Measurements from ENCODE around the gene CDK11B.
"Not testable (repeated sequence)": the region's sequence is repeated elsewhere in the genome, so short reads cannot be mapped to it uniquely, and the experiment has no call there.

The CDK11B gene

DNA sequence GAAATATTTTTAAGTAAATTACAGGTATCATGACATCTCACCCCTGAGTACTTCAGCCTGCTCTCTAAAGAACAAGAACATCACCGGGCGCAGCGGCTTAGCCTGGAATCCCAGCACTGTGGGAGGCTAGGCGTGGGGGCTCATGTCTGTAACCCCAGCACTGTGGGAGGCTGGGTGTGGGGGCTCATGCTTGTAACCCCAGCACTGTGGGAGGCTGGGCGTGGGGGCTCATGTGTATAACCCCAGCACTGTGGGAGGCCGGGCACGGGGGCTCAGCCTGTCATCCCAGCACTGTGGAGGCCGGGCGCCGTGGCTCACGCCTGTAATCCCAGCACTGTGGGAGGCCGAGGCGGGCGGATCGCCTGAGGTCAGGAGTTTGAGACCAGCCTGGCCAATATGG is 7.7 kb upstream of the CDK11B start:
- Histone ChIP-seq H3K9ac (ENCODE audit: low read length) (no peak overlapping the region), H3K27ac (ENCODE audit: low read length) (no peak overlapping the region)
- TF ChIP-seq EZH2phosphoT487 (IDR thresholded peaks at IDR 0.05; ENCODE audit: low read depth): no peak
- TF ChIP-seq, protein P1, sequence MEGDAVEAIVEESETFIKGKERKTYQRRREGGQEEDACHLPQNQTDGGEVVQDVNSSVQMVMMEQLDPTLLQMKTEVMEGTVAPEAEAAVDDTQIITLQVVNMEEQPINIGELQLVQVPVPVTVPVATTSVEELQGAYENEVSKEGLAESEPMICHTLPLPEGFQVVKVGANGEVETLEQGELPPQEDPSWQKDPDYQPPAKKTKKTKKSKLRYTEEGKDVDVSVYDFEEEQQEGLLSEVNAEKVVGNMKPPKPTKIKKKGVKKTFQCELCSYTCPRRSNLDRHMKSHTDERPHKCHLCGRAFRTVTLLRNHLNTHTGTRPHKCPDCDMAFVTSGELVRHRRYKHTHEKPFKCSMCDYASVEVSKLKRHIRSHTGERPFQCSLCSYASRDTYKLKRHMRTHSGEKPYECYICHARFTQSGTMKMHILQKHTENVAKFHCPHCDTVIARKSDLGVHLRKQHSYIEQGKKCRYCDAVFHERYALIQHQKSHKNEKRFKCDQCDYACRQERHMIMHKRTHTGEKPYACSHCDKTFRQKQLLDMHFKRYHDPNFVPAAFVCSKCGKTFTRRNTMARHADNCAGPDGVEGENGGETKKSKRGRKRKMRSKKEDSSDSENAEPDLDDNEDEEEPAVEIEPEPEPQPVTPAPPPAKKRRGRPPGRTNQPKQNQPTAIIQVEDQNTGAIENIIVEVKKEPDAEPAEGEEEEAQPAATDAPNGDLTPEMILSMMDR (IDR thresholded peaks at IDR 0.05; ENCODE audit: low read depth, low read length): no peak

DNA sequence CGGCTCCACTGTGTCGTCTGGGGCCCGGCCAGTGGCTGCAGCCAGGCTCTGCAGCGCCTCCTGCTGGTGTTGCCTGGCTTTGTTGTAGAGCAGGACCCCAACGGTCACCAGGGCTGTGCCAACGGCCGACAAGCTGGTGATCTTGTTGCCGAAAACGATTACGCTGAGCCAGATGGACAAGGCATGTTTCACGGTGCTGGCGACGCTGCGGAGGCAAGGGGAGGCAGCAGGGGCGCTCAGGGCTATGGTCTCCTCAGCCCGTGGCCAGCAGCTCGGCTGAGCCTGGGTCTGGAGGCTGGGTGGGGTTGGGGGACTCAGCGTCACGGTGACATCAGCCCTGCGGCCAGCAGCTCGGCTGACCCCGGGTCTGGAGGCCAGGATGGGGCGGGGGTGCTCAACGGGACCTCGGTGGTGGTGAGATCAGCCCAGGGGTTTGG is 7.0 kb upstream of the CDK11B start:
- no peak overlapping the region for H2AFZ ChIP-seq (ENCODE audit: low read depth, low read length)
- H3K79me2 ChIP-seq (ENCODE audit: low read length): no peaks in the 10 kb centered on the region
- peaks cover 23% of the 10 kb centered on the region for H3K36me3 ChIP-seq (replicated peaks; ENCODE audit: low read depth, low read length)
- H3K27ac ChIP-seq (ENCODE audit: low read length): no peak overlapping the region
- TF ChIP-seq EZH2phosphoT487 (IDR thresholded peaks at IDR 0.05; ENCODE audit: low read depth): no peak
- TF ChIP-seq, protein P1 (IDR thresholded peaks at IDR 0.05; ENCODE audit: low read depth, low read length): peak; percentile 56
- no peaks in the 10 kb centered on the region for H3K27me3 ChIP-seq (ENCODE audit: low read depth, low read length)
- no peak overlapping the region for H3K9ac ChIP-seq (ENCODE audit: low read length)
- H3K9me3 ChIP-seq (ENCODE audit: insufficient read depth, low read length): no peaks in the 10 kb centered on the region
- no peaks in the 10 kb centered on the region for H3K4me1 ChIP-seq (ENCODE audit: low read length)
- H3K4me3 ChIP-seq (ENCODE audit: low read length): no peak overlapping the region
- H4K20me1 ChIP-seq (ENCODE audit: insufficient read depth, low read length): no peaks in the 10 kb centered on the region
- no peak overlapping the region for H3K4me2 ChIP-seq (ENCODE audit: low read length)

More for the DNA sequence above, 7.7 kb upstream of the CDK11B start:
- Histone ChIP-seq H3K4me3 (ENCODE audit: low read length) (no peak overlapping the region), H3K9me3 (ENCODE audit: insufficient read depth, low read length) (no peaks in the 10 kb centered on the region), H3K4me1 (ENCODE audit: low read length) (no peaks in the 10 kb centered on the region), H3K4me2 (ENCODE audit: low read length) (no peak overlapping the region), H3K27me3 (ENCODE audit: low read depth, low read length) (no peaks in the 10 kb centered on the region), H3K36me3 (replicated peaks; ENCODE audit: low read depth, low read length) (peaks cover 26% of the 10 kb centered on the region), H3K79me2 (ENCODE audit: low read length) (no peaks in the 10 kb centered on the region), H2AFZ (ENCODE audit: low read depth, low read length) (no peak overlapping the region), H4K20me1 (ENCODE audit: insufficient read depth, low read length) (no peaks in the 10 kb centered on the region)

DNA sequence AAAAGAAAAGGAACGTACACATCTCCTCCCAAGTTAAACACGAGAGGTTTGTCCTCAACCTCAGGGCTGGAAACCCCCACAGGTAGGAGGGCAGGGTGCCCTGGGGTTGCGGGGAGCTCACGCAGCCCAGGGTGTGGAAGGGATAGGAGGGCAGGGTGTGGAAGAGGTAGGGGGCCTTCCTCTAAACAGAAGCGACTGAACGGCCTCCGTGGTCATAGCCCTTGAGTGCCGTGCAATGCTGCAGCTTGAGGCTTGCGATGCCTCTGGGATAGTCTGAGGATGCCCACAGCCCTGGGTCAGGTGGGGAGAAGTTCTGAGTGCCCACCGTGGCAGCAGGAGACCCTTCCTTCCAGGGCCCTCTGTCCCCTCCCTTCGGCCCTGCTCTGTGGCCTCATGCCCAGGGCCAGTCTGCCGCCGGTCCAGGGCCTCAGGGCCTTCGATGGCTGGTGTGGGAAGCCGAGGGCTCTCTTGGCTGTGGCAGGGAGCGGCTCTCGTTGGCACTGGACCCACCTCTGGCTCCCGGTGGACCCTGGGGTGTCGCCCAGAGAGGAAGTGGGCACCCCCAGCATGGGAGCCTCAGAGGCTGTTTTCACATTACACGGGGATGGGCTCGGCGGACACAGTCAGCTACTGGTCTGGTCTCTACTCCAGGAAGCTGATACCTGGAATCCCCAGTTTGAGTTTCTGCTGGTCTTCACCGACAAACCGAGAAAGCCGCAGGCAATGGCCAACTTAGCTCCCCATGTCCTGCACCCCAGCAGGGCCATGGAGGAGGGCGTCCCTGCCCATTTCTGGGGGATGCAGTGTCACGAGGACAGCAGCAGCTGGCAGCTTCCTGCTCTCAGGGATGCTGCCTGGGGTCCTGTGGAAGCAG is 6.4 kb upstream of the CDK11B start:
- Histone ChIP-seq H3K4me1 (ENCODE audit: low read length) (no peaks in the 10 kb centered on the region), H3K27me3 (ENCODE audit: low read depth, low read length) (no peaks in the 10 kb centered on the region), H3K9me3 (ENCODE audit: insufficient read depth, low read length) (no peaks in the 10 kb centered on the region), H2AFZ (ENCODE audit: low read depth, low read length) (no peak overlapping the region), H3K4me2 (ENCODE audit: low read length) (no peak overlapping the region), H3K4me3 (ENCODE audit: low read length) (no peak overlapping the region), H3K36me3 (replicated peaks; ENCODE audit: low read depth, low read length) (peaks cover 23% of the 10 kb centered on the region), H3K27ac (ENCODE audit: low read length) (no peak overlapping the region), H4K20me1 (ENCODE audit: insufficient read depth, low read length) (no peaks in the 10 kb centered on the region), H3K9ac (ENCODE audit: low read length) (no peak overlapping the region), H3K79me2 (ENCODE audit: low read length) (no peaks in the 10 kb centered on the region)
- TF ChIP-seq, protein P1 (IDR thresholded peaks at IDR 0.05; ENCODE audit: low read depth, low read length): no peak
- no peak for TF ChIP-seq EZH2phosphoT487 (IDR thresholded peaks at IDR 0.05; ENCODE audit: low read depth)

DNA sequence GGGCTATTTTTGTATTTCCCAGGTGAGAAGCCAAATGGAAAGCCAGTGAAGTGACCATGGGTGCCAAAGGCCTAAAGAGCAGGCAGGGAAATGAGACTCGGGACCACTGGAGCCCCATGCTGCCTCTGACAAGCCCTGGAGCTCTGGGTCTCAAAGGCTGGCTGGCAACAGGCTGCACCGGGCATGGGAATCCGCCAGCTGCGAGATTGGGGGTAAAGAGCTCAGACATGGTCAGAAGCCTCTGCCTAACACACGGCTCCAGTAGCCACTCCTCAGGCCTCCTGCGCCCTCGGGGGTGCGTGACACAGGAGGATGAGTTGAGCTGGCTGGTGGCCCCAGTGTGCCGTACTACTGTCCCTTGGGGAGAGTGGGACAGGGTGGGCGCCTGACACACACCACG is 5.5 kb upstream of the CDK11B start:
- H3K27me3 ChIP-seq (ENCODE audit: low read depth, low read length); H4K20me1 ChIP-seq (ENCODE audit: insufficient read depth, low read length); H3K4me2 ChIP-seq (ENCODE audit: low read length): not testable (repeated sequence)

DNA sequence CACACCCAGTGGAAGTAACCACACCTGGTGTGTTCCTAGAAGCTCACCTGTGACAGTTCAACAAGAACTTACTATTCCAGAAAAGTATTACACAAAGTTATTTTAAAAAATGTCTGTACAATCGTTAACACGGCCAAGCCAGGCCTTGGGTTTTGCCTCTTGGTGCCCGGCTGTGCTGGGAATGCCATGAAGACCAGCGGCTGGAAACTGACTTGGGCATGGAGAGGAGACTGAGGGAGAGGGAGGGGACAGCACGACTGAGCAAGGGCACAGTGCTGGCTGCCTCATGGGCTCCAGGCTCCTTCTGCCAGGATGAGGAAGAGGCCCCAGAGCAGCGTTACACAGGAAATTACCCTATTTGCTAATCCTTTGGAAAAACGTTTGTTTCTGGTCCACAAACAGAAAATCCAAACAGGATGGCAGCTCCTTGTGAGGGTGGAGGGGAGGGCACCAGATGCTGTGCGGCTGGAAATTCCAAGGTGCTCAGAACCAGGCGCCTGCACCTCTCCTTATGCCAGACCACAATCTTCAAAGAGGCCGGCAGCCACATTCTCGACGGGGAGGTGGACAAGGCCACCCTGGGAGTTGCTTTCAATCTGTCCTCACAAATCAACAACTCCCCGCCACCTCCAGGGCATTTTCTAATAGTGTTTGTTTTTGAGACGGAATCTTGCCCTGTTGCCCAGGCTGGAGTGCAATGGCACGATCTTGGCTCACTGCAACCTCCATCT is 4.2 kb upstream of the CDK11B start:
- not testable (repeated sequence) for H3K4me2 ChIP-seq (ENCODE audit: low read length); H3K9me3 ChIP-seq (ENCODE audit: insufficient read depth, low read length); H2AFZ ChIP-seq (ENCODE audit: low read depth, low read length); H4K20me1 ChIP-seq (ENCODE audit: insufficient read depth, low read length); H3K27me3 ChIP-seq (ENCODE audit: low read depth, low read length); H3K4me3 ChIP-seq (ENCODE audit: low read length); H3K9ac ChIP-seq (ENCODE audit: low read length); H3K79me2 ChIP-seq (ENCODE audit: low read length); H3K4me1 ChIP-seq (ENCODE audit: low read length); H3K27ac ChIP-seq (ENCODE audit: low read length)
- H3K36me3 ChIP-seq (replicated peaks; ENCODE audit: low read depth, low read length): peaks cover 16% of the 10 kb centered on the region

More for the DNA sequence above, 5.5 kb upstream of the CDK11B start:
- H3K9ac ChIP-seq (ENCODE audit: low read length); H3K4me3 ChIP-seq (ENCODE audit: low read length); H3K27ac ChIP-seq (ENCODE audit: low read length); H3K79me2 ChIP-seq (ENCODE audit: low read length); H3K4me1 ChIP-seq (ENCODE audit: low read length); H3K9me3 ChIP-seq (ENCODE audit: insufficient read depth, low read length); H2AFZ ChIP-seq (ENCODE audit: low read depth, low read length): not testable (repeated sequence)
- H3K36me3 ChIP-seq (replicated peaks; ENCODE audit: low read depth, low read length): peaks cover 16% of the 10 kb centered on the region

DNA sequence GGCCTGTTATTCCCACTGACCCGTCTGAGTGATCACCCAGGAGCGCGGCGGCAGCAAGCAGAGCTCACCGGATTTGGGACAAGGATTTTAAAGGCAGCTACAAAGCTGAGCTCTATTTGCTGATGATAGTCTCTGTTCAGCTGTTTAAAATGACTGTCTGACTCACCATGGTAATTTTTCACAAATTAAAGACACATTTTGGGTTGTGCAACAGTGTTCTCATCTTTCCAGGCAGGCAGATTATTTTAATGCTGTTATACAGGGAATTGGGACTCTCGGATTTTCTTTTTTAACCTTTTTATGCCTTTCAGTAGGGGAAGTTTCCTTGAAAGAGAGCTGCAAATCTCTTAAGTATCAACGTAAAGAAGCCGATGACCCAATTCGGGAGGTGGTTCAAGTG is 3.6 kb upstream of the CDK11B start:
- not testable (repeated sequence) for H3K27me3 ChIP-seq (ENCODE audit: low read depth, low read length); H3K27ac ChIP-seq (ENCODE audit: low read length); H3K4me2 ChIP-seq (ENCODE audit: low read length); H3K9ac ChIP-seq (ENCODE audit: low read length); H3K4me1 ChIP-seq (ENCODE audit: low read length); H4K20me1 ChIP-seq (ENCODE audit: insufficient read depth, low read length); H3K79me2 ChIP-seq (ENCODE audit: low read length); H2AFZ ChIP-seq (ENCODE audit: low read depth, low read length); H3K9me3 ChIP-seq (ENCODE audit: insufficient read depth, low read length); H3K4me3 ChIP-seq (ENCODE audit: low read length)
- H3K36me3 ChIP-seq (replicated peaks; ENCODE audit: low read depth, low read length): peaks cover 16% of the 10 kb centered on the region

DNA sequence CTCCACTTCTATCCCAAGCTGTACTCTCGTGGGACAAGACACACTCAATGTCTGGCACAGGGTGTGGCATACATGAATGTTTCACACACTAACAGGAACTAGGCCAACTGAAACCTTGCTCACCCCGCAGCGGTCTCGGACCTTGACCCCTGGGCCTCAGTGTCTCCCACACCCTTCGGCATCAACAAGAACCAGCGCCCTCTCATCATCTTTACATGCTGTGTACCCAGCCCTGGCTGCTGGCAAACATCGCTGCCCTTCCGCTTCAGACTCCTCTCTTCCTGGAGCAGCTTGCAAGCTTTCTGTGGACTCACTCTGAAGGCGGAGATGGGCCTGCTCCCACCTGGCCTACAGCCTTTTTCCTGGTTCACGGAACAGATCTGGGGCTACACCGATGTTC is 10.5 kb downstream of the CDK11B start:
- not testable (repeated sequence) for H3K9me3 ChIP-seq (ENCODE audit: insufficient read depth, low read length); H4K20me1 ChIP-seq (ENCODE audit: insufficient read depth, low read length); H3K27me3 ChIP-seq (ENCODE audit: low read depth, low read length); H3K36me3 ChIP-seq (replicated peaks; ENCODE audit: low read depth, low read length); H3K79me2 ChIP-seq (ENCODE audit: low read length); H3K4me3 ChIP-seq (ENCODE audit: low read length); H3K4me1 ChIP-seq (ENCODE audit: low read length); H3K27ac ChIP-seq (ENCODE audit: low read length); H3K9ac ChIP-seq (ENCODE audit: low read length); H2AFZ ChIP-seq (ENCODE audit: low read depth, low read length); H3K4me2 ChIP-seq (ENCODE audit: low read length)
